Ramos (cell line): Measurements from ENCODE around the gene GCAT.

Experiments used
- in situ Hi-C: fragments of 300-500 bp; cut with MboI; formaldehyde crosslinking; loops from one replicate; pipeline ENCODE4 v1.14.3; 2022; ENCODE audit warnings: low sequenced_read_pairs; ENCODE audit not compliant: unreplicated experiment

Gene GCAT

DNA sequence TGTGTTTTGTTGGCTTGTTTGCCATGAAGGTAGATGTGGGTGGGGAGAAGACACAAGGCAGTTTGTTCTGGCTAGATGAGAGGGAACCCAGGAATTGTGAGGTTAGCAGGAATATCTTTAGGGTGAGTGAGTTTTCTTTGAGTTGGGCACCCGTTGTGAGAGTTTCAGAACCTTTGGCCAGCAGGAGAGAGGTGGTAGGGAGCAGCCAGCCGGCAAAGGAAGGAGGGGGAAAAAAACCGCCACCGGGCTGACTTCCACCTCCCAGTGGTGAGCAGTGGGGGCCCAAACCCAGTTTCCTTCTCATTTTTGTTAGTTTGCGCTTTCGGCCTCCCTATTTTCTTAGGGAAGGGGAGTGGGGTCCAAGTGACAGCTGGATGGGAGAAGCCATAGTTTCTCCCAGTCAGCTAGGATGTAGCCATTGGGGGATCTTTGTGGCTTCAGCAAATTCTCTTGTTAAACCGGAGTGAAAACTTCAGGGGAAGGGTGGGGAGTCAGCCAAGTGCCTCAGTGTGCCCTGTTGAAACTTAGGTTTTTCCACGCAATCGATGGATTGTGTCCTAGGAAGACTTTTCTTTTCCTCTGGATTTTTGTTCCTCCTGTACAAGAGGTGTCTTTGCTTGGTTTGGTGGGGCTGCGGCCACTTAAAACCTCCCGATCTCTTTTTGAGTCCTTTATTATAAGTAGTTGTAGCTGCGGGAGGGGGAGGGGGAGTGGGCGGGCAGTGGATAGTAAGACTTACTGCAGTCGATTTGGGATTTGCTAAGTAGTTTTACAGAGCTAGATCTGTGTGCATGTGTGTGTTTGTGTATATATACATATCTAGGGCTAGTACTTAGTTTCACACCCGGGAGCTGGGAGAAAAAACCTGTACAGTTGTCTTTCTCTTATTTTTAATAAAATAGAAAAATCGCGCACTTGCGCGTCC is 1.1 kb upstream of the GCAT start:
- in situ Hi-C loops, result no loop called here

DNA sequence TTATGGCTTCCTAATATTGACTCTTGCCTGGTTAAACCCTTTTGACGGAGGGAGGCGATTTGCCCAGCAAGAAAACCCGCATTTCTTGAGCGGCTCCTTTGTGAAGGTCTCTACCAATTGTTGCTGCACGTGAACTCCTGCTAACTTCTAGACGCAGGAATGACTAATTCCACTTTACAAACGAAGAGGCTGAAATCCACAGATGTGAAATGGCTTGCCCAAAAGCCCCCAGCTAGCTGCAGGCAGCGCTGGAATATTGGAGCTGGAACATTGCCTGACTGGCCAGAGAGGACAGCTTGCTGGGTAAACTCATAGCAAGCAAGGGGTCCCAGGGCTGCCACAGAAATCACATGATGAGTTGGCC is 542 bp downstream of the GCAT start:
- in situ Hi-C loops, result no loop called here

DNA sequence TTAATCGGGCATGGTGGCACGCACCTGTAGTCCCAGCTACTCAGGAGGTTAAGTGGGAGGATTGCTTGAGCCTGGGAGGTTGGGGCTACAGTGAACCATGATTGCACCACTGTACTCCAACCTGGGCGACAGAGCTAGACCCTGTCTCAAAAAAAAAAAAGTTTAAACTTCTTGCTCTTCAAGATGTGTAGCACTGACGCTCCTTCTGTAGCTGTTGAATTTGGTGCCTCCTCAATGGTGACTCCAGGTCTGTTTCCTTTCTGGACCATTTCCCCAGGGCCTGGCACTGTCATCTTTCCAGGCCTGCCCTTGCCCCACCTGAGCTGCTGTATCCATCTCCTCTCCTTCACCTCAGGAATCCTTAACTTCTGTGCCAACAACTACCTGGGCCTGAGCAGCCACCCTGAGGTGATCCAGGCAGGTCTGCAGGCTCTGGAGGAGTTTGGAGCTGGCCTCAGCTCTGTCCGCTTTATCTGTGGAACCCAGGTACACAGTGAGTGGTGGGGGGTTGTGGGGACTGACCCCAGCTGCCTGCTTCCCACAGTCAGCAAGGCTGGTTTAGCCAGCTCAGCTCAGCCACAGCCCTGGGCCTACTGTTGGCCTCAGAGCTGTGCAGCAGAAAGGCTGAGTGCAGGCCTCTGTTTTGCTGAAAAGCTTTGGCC is 2.1 kb downstream of the GCAT start:
- in situ Hi-C loops, result no loop called here

DNA sequence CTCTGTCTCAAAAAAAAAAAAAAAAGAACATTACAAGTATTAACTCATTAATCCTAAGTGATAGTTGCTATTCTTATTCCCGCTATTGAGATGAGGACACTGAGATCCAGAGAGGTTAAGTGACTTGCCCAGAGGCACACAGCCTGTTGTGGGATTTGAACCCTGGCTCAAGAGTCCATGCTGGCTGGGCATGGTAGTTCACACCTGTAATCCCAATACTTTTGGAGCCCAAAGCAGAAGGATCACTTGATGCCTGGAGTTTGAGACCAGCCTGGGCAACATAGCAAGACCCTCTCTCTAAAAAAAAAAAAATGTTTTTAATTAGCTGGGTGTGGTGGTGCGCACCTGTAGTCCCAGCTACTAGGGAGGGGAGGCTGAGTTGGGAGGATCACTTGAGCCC is 4.1 kb downstream of the GCAT start:
- in situ Hi-C loops, result no loop called here

DNA sequence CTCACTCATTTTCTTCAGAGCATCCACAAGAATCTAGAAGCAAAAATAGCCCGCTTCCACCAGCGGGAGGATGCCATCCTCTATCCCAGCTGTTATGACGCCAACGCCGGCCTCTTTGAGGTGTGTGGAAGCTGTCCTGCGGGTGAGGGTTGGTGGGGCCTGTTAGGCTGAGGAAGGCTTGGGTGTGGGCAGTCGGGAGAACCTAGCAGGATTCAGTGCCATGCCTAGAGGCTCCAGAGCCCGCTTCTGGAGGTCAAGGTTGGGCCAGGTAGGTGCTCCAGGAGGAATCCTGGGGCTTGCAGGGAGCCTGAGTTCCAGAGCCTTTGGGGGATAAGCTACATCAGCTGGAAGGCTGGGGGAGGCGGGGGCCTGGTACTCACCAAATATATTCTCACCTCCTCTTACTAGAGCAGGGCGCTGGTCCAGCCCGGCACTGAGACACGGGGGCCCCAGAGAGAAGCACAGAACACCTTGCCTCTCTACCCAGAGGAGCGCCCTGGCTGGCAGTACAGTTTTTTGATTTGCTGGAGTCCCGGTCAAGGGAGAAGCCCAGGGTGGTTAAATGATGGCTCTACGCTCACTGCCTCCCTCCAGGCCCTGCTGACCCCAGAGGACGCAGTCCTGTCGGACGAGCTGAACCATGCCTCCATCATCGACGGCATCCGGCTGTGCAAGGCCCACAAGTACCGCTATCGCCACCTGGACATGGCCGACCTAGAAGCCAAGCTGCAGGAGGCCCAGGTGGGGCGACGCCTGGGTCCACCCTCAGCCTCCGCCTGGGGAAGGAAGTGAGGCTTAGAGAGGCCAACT is 5.3 kb downstream of the GCAT start:
- in situ Hi-C loops, result no loop called here

DNA sequence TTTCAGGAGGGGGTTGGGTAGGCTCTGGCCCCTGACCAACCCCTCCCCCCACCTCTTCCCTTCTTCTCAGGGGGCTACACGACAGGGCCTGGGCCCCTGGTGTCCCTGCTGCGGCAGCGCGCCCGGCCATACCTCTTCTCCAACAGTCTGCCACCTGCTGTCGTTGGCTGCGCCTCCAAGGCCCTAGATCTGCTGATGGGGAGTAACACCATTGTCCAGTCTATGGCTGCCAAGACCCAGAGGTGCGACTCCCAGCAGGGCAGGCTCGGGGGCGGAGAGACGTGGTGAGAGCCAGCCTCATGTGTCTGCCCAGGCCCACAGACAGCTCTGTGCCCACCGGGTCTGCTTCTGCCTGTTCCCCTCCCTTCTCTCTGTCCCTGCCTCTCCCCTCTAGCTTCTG is 7.9 kb downstream of the GCAT start:
- in situ Hi-C loops, result loop anchor here (5.0 kb wide), 1 partner anchor 147 kb away; no protein-coding TSS in a partner anchor

DNA sequence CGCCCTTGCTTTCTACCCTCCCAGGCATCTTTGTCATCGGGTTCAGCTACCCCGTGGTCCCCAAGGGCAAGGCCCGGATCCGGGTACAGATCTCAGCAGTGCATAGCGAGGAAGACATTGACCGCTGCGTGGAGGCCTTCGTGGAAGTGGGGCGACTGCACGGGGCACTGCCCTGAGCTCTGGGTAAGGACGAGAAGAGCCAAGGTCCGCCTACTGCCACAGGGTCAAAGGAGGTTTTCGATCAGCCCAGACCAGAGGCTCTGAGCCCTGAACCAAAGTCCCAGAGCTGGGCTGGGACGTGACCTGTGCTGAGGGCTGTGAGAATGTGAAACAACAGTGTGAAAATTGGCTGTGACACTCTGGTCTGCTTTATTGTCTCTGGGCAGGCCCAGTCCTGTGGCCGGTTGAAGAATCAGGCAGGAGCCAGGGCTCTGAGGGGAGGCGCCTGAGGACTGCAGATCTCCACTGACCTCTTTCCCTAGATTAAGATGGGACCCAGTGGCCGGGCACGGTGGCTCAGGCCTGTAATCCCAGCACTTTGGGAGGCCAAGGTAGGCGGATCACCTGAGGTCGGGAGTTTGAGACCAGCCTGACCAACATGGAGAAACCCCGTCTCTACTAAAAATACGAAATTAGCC is 8.9 kb downstream of the GCAT start:
- in situ Hi-C loops, result loop anchor here (5.0 kb wide), 1 partner anchor 146 kb away; no protein-coding TSS in a partner anchor

DNA sequence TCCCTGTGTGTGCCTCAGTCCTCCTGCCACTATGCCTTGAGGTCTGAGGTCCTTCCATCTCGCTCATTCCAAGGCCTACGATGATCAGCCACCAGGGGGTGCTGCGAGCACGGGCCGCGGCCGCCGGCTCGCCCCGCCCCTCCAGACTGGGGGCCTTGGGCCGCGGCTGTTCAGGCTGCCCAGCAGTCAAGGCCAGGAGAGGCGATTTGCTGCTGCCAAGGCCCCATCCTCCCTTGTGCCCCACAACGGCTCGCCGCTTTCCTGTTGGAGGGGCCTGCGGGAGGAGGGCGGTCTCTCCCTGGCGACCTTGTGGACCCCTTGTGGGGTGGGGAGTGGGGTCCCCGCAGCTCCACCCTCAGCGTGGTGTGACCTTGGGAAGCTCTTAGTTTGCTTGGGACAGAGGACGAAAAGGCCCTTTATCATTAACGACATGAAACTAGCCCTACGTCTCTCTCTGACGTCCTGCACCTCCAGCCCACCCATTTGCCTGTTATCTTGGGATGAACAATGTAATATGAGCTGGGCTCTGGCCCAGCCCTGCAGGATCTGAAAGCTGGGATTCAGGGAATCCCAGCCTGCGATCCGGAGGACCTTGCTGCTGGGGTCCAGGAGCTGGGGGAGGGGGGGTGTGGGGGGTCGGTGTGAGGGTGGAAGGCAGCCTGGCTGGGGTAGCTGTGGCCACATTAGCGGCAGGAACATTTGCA is 10.1 kb downstream of the GCAT start:
- in situ Hi-C loops, result loop anchor here (5.0 kb wide), 1 partner anchor 144 kb away; no protein-coding TSS in a partner anchor

DNA sequence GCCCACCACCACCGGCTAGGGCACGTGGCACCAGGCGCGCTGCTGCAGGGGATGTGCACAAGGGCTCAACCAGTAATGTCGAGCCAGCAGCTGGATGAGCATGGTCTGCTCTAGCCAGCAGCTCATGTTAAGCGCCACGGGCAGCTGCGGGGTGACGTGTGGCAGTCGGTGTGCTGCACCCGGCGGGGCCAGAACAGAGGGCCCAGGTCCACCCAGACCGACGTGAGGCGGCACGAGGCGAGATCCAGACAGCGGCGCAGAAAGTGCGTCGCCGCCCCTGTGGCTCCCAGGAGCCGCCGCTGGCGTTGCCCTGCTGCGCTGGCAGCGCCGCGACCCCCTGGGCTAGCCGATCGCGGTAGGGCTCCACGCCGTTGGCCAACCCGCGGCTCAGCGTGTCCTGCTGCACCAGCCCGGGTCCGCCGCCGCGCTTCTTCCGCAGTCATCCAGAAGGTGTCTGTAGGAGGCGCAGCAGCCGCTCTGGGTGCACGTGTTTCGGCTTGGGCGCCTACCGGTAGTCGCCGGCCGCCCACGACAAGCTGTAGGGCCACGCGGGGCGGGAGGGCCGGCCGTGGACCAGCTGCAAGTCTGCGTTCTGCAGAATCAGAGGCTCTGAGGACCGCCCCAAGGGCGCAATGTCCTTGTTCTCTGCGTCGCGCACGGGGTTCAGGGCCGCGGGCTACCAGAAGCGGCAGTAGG is 10.8 kb downstream of the GCAT start:
- in situ Hi-C loops, result loop anchor here (5.0 kb wide), 1 partner anchor 144 kb away; no protein-coding TSS in a partner anchor

DNA sequence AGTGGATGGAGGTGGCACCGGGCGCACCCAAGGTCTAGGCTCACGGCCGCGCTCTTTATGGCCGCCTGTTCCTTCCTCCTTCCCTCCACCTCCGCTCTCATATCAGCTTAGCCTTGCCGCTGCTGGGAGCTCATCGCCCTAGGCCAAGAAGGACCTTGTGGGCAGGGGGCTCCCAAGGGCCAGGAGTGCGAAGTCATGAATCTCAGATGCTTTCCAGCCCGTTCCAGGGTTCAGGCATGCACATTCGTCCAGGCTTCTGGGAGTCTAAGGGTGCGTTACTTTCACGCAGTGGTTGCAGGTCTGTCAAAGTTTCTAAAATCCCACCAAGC is 11.3 kb downstream of the GCAT start:
- in situ Hi-C loops, result loop anchor here (5.0 kb wide), 1 partner anchor 143 kb away; no protein-coding TSS in a partner anchor

DNA sequence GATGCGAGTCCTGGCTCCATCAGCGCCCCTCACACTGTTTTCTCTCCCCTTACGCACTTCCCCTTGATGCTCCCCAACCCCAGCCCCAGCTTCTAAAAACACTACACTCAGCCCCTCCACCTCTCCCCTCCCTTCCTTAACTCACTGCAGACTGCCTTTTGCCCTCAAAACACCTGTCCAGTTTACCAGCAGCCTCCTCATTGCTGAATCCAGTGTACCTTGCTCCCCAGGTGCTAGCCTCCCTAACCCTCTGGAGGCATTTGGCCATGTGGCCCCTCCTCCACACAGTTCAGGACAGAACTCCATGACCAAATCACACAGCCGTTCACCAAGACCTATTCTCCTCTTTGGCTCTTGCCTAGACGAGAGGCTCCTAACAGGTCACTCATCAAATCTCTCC is 12.6 kb downstream of the GCAT start:
- in situ Hi-C loops, result no loop called here

DNA sequence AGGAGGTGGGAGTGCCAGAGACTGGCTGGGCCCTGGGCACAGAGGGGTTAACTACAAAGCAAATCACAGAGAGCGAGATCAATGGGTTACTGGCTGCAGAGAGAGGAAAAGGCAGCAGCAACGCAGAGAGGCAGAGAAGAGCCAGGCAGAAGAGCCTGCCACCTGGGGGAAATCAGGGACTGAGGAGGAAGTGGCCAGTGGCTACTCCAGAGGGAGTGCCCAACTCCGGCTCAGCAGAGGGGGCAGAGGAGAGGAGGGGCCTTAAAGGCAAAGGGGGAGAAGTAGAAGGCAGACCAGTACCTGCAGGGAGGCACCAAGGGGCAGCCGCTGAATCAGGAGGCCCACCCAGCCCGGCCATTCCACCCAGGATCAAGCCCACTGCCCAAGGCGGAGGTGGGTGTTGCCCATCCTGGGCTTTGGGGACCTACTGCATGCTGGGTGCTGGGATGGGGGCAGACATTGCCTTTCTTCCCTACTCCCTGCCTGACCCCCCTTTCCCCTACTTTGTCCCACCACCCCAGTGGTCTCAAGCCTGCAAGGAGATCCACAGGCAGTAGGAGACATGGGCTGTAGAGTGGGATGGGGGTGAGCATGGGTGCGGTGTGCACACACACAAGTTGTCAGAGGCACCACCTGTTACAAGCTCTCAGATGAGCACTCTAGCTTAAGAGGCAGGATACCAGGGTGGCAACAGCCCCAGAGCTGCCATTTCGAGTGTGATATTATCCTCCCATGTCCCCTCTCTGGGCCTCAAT is 14.5 kb downstream of the GCAT start:
- in situ Hi-C loops, result no loop called here

DNA sequence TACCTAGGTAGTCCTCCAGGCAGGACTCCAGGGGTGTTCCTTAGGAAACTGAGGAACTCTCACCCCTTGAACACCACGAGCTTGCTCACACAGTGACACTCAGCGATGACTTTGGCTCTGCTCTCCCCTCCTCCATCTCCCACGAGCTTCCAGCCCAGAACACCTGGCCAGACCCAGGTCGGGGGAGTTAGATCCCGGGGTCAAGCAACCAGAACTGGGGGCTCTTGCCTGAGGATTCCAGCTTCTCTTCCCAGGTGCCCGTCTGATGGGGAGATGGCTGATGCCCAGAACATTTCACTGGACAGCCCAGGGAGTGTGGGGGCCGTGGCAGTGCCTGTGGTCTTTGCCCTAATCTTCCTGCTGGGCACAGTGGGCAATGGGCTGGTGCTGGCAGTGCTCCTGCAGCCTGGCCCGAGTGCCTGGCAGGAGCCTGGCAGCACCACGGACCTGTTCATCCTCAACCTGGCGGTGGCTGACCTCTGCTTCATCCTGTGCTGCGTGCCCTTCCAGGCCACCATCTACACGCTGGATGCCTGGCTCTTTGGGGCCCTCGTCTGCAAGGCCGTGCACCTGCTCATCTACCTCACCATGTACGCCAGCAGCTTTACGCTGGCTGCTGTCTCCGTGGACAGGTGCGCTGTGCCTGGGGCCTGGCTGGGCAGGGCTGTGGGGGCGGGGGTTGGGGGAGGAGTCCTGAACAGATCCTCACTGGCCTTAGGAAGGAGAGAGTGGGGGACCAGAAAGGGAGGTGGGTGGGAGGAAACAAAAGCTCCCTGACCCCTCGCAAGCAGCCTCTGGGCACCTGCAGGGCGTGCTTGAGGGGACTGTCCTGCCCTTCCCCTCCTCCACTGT is 15.6 kb downstream of the GCAT start, which contains the start of gene GALR3:
TSS of gene GALR3 (plus strand) at position 249 of the 852 bp plus-strand sequence. CDS start at position 274, 25 bp downstream.
- in situ Hi-C loops, result no loop called here

DNA sequence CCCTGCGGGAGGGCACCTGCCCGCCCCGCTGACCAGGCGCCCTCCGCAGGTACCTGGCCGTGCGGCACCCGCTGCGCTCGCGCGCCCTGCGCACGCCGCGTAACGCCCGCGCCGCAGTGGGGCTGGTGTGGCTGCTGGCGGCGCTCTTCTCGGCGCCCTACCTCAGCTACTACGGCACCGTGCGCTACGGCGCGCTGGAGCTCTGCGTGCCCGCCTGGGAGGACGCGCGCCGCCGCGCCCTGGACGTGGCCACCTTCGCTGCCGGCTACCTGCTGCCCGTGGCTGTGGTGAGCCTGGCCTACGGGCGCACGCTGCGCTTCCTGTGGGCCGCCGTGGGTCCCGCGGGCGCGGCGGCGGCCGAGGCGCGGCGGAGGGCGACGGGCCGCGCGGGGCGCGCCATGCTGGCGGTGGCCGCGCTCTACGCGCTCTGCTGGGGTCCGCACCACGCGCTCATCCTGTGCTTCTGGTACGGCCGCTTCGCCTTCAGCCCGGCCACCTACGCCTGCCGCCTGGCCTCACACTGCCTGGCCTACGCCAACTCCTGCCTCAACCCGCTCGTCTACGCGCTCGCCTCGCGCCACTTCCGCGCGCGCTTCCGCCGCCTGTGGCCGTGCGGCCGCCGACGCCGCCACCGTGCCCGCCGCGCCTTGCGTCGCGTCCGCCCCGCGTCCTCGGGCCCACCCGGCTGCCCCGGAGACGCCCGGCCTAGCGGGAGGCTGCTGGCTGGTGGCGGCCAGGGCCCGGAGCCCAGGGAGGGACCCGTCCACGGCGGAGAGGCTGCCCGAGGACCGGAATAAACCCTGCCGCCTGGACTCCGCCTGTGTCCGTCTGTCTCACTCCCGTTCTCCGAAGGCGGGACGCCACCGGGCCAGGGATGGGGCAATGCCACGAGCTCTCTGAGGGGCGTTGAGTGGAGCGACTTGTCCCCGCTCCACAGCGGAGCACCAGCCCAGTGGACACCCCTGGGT is 17.2 kb downstream of the GCAT start:
- in situ Hi-C loops, result no loop called here

DNA sequence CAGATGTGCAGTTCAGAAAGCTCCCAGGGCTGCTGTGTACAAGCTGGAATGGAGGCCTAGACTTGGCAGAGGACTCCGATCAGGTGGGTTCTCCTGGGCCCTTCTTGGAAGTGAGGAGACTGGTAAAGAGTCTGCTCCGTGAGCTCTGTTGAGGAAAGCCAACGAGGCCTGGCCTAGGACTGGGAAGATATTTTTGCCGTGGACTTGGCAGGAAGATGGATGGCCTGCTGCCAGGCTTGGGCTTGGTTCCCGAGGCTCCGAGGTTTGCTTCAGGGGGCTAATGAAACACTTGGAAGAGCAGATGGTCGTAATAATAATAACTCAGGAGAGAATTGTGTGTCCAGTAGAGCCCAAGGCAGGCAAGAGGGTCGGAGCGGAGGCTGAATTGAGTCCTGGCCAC is 19.3 kb downstream of the GCAT start:
- in situ Hi-C loops, result no loop called here
